Right lung (tissue), 5 donors: ENCODE measurements around the gene SEMG2. TPM values are rescaled to one million over a fixed set of nuclear protein-coding genes. Genes with fewer than 3 reads are reported as not detected.

Experiments
- polyA plus RNA-seq, 5 donors: library from polyadenylated mRNA; unstranded; fragments of 120-200 nt; gene quantifications; one replicate each; pipeline versions ENCODE4 v1.2.1 to v1.2.3, GENCODE V29; 2013; ENCODE audit warnings: inconsistent platforms in 1 of 5, low replicate concordance in 1 of 5; ENCODE audit not compliant: insufficient read length in 5 of 5, insufficient read depth in 1 of 5

SEMG2 gene
- polyA plus RNA-seq, 5 donors: not detected

Other genes starting within 250 kb of the SEMG2 start
- under 1 TPM in 4 of 5 donors, not detected in 1; 0.03 to 0.09 (median 0.04) TPM for gene KCNS1, start 120.2 kb upstream of the SEMG2 start, polyA plus RNA-seq
- not detected for gene WFDC5, start 106.2 kb upstream of the SEMG2 start, polyA plus RNA-seq
- gene WFDC12, start 96.9 kb upstream of the SEMG2 start, polyA plus RNA-seq: not detected
- gene PI3, start 46.5 kb upstream of the SEMG2 start, polyA plus RNA-seq: not detected
- not detected for gene SEMG1, start 14.3 kb upstream of the SEMG2 start, polyA plus RNA-seq
- 1 to 10 TPM; 3.0 to 7.9 (median 3.9) TPM for gene SLPI, start 33.2 kb downstream of the SEMG2 start, polyA plus RNA-seq
- not detected for gene RBPJL, start 85.5 kb downstream of the SEMG2 start, polyA plus RNA-seq
- gene MATN4, start 86.9 kb downstream of the SEMG2 start, polyA plus RNA-seq: under 1 TPM; 0.09 to 0.18 (median 0.14) TPM
- gene SDC4, start 127.1 kb downstream of the SEMG2 start, polyA plus RNA-seq: 100 to 1,000 TPM; 188 to 275 (median 204) TPM
- gene SYS1, start 141.8 kb downstream of the SEMG2 start, polyA plus RNA-seq: 10 to 100 TPM; 21.7 to 26.7 (median 22.9) TPM
- 1 to 10 TPM; 1.2 to 2.1 (median 1.5) TPM for gene TP53TG5, start 157.0 kb downstream of the SEMG2 start, polyA plus RNA-seq
- 10 to 100 TPM; 19.6 to 24.1 (median 22.6) TPM for gene DBNDD2, start 186.9 kb downstream of the SEMG2 start, polyA plus RNA-seq
- 10 to 100 TPM; 75.8 to 89.8 (median 84.1) TPM for gene PIGT, start 194.8 kb downstream of the SEMG2 start, polyA plus RNA-seq
- 10 to 100 TPM; 22.1 to 48.6 (median 30.0) TPM for gene WFDC2, start 248.4 kb downstream of the SEMG2 start, polyA plus RNA-seq